Osteoblast (primary cell): Measurements from ENCODE around the gene KNDC1. TPM values are rescaled to one million over a fixed set of nuclear protein-coding genes. Genes with fewer than 3 reads are reported as not detected.
A peak's percentile ranks its signal among the peaks of the same experiment; 100 is the strongest.

ENCODE experiments used
- DNase-seq: peaks from one replicate; pipeline ENCODE4 v3.0.0; 2011; ENCODE audit warnings: low spot score, mixed read lengths; ENCODE audit not compliant: insufficient read length; ENCODE audit errors: missing footprints
- H2AFZ ChIP-seq: 2 replicates; pipeline ENCODE4 v1.6.0; 2011; ENCODE audit warnings: mild to moderate bottlenecking, low read length
- H3K27ac ChIP-seq: 2 replicates; pipeline ENCODE4 v1.5.1; 2011; ENCODE audit warnings: mild to moderate bottlenecking, low read depth, low read length, moderate library complexity
- H3K27me3 ChIP-seq: 2 replicates; pipeline ENCODE4 v1.6.0; 2012; ENCODE audit warnings: mild to moderate bottlenecking, control low read depth, inconsistent platforms, low read length, moderate library complexity; ENCODE audit not compliant: insufficient read depth
- H3K36me3 ChIP-seq: 2 replicates; pipeline ENCODE4 v1.5.1; 2011; ENCODE audit warnings: mild to moderate bottlenecking, low read length, control low read depth, moderate library complexity; ENCODE audit not compliant: insufficient read depth
- H3K4me1 ChIP-seq: 2 replicates; pipeline ENCODE4 v1.5.1; 2011; ENCODE audit warnings: mild to moderate bottlenecking, low read length, control low read depth, moderate library complexity; ENCODE audit not compliant: insufficient read depth
- H3K4me2 ChIP-seq: 2 replicates; pipeline ENCODE4 v1.6.0; 2011; ENCODE audit warnings: mild to moderate bottlenecking, low read length; ENCODE audit not compliant: insufficient read depth
- H3K4me3 ChIP-seq: fragments of 200-600 bp; sonication (generic); 3 replicates; pipeline ENCODE4 v1.5.1; 2012; ENCODE audit warnings: mild to moderate bottlenecking, low read length, inconsistent platforms; ENCODE audit not compliant: insufficient read depth
- H3K79me2 ChIP-seq: 2 replicates; pipeline ENCODE4 v1.6.0; 2012; ENCODE audit warnings: mild to moderate bottlenecking, low read length, control low read depth, inconsistent platforms; ENCODE audit not compliant: insufficient read depth
- H3K9me3 ChIP-seq: 2 replicates; pipeline ENCODE4 v1.5.1; 2011; ENCODE audit warnings: low read depth, low read length, control low read depth
- H4K20me1 ChIP-seq: 2 replicates; pipeline ENCODE4 v1.6.0; 2012; ENCODE audit warnings: mild to moderate bottlenecking, low read length, control low read depth; ENCODE audit not compliant: insufficient read depth
- total RNA-seq: library from RNA; depleted of rRNA; stranded (reverse); fragments of >200 nt; gene quantifications from 2 replicates; pipeline ENCODE4 v1.2.3, GENCODE V29; 2012
- TF ChIP-seq, protein P1 (sequence below): IDR thresholded peaks from 2 replicates; pipeline ENCODE4 v1.5.1; 2011; ENCODE audit warnings: mild to moderate bottlenecking, low read depth, low read length, moderate library complexity; ENCODE audit errors: extremely low read depth

Gene KNDC1
- total RNA-seq, 1 donor = not detected

DNA sequence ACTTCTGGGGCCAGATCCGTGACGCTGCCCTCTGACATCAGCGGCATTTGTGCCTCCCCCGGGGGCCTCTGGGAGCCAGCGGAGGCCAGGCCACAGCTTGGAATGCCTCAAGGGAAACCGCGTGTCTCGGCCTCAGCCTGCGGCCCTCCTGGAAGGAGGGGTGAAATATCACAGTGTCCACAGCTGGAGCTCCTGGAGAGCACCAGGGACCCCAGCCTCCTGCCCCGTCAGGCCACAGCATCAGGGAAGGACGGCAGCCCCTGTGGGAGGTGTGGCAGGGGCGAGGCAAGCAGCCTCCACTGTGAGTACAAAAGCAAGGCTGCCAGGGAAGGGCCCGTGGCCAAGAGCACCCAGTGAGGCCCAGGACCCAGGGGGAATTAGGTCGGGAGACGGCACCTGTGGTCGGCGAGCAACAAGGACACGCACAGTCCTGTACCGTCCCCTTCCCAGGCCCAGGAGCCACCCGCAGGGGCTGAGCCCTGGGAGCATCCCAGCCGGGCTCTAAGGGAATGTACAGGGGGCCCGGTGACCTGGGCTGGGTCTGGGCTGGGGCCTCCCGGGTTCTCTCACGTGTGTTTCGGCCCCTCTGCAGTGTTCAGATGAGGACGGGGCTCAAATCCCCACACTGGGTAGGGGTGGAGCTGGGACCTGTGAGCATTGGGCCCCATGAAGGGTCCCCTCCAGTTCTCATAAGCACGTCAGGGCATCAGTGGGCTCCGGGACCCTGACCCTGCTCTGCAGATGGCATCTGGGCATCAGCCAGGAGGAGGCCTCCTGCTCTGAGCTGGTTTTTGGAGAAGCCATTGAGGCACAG, 18.7 kb upstream of the KNDC1 start:
- DNase-seq = peak; percentile 64
- Histone ChIP-seq H3K9me3 (no peaks in the 10 kb centered on the region), H3K27me3 (peaks cover 6% of the 10 kb centered on the region), H3K27ac (no peak overlapping the region), H3K4me1 (no peaks in the 10 kb centered on the region), H3K36me3 (no peaks in the 10 kb centered on the region), H3K4me3 (no peak overlapping the region), H4K20me1 (no peaks in the 10 kb centered on the region), H3K4me2 (no peak overlapping the region), H3K79me2 (no peaks in the 10 kb centered on the region), H2AFZ (no peak overlapping the region)
- TF ChIP-seq, protein P1, sequence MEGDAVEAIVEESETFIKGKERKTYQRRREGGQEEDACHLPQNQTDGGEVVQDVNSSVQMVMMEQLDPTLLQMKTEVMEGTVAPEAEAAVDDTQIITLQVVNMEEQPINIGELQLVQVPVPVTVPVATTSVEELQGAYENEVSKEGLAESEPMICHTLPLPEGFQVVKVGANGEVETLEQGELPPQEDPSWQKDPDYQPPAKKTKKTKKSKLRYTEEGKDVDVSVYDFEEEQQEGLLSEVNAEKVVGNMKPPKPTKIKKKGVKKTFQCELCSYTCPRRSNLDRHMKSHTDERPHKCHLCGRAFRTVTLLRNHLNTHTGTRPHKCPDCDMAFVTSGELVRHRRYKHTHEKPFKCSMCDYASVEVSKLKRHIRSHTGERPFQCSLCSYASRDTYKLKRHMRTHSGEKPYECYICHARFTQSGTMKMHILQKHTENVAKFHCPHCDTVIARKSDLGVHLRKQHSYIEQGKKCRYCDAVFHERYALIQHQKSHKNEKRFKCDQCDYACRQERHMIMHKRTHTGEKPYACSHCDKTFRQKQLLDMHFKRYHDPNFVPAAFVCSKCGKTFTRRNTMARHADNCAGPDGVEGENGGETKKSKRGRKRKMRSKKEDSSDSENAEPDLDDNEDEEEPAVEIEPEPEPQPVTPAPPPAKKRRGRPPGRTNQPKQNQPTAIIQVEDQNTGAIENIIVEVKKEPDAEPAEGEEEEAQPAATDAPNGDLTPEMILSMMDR = no peak

DNA sequence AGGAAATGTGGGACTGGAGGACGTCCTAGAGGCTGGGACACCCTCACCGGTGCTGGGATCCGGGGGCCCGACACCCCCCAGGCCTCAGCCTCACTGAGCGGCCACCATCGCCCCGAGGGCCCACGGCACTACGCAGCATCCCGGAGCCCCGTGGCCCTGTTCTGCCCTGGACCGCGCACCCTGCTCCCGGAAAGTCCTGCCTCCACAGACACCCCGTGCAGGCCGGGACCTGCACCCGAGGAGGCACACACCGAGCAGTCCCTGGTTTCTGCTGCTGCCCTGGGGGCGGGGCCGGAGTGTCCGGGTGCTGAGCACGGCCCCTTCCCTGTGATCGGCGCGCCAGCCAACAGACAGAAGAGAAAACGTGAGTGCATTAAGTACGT, 18.1 kb upstream of the KNDC1 start:
- TF ChIP-seq, protein P1 = no peak
- no peaks in the 10 kb centered on the region for H3K79me2 ChIP-seq
- H3K4me1 ChIP-seq = no peaks in the 10 kb centered on the region
- peaks cover 6% of the 10 kb centered on the region for H3K27me3 ChIP-seq
- no peak overlapping the region for H3K4me2 ChIP-seq
- H3K9me3 ChIP-seq = no peaks in the 10 kb centered on the region
- peak; percentile 68 for DNase-seq
- no peaks in the 10 kb centered on the region for H3K36me3 ChIP-seq
- no peak overlapping the region for H2AFZ ChIP-seq
- no peak overlapping the region for H3K27ac ChIP-seq
- no peak overlapping the region for H3K4me3 ChIP-seq
- no peaks in the 10 kb centered on the region for H4K20me1 ChIP-seq

DNA sequence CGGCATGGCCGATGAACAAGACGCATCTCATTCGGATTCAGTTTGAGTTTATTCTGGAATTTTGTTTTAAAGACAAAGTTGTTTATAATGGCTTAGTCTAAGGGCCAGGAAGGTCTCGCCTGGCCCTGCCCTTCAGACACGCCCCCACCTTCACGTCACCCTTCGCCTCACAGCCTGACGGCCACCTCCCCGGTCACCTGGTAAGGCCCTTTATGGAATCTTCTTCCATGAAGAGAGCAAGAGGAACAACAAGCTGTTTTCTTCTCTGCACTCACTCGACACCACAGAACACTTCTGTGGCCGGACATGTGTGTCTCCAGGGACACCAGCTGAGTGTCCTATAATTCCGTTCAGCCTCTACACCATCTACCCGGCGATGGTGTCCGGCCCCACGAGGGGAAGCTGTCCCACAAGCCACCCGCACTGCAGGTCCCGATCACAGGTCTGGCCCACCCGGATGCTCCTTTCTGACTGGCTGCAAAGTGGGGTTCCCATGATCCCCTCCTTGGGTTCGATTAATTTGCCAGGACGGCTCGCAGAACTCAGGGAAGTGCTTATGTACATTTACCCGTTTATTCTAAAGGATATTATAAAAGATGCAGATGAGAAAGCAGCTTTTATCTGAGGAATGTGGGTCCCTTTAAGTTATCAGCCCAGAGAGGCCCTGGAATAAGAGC, 17.4 kb upstream of the KNDC1 start:
- Histone ChIP-seq H3K27me3 (peaks cover 6% of the 10 kb centered on the region), H4K20me1 (no peaks in the 10 kb centered on the region), H3K4me3 (no peak overlapping the region), H3K4me2 (no peak overlapping the region), H3K27ac (no peak overlapping the region), H2AFZ (no peak overlapping the region), H3K79me2 (no peaks in the 10 kb centered on the region), H3K9me3 (no peaks in the 10 kb centered on the region), H3K4me1 (no peaks in the 10 kb centered on the region), H3K36me3 (no peaks in the 10 kb centered on the region)
- TF ChIP-seq, protein P1 = no peak
- DNase-seq = peak; percentile 34

DNA sequence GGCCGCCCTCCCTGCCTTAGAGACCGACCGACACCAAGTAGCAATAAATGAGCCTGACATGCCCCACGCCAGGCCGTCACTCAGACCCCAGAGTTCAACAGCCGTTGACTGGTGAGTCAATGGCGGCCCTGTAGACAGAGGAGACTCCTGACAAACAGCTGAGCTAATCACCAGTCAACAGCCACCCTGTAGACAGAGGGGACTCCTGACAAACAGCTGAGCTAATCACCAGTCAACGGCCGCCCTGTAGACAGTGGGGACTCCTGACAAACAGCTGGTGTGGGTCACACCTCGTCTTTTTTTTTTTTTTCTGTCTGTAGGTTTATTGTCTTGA, 16.9 kb upstream of the KNDC1 start:
- Histone ChIP-seq H3K79me2 (no peaks in the 10 kb centered on the region), H3K4me2 (no peak overlapping the region), H4K20me1 (no peaks in the 10 kb centered on the region), H3K9me3 (no peaks in the 10 kb centered on the region), H3K36me3 (no peaks in the 10 kb centered on the region), H2AFZ (no peak overlapping the region), H3K4me3 (no peak overlapping the region), H3K4me1 (no peaks in the 10 kb centered on the region), H3K27me3 (peaks cover 6% of the 10 kb centered on the region), H3K27ac (no peak overlapping the region)
- TF ChIP-seq, protein P1 = no peak
- peak; percentile 61 for DNase-seq
